ENCODE data around the gene TBC1D8.

- no peak for TF ChIP-seq EZH2 (IDR thresholded peaks at IDR 0.05; ENCODE audit: borderline replicate concordance, low read depth, low read length, poor library complexity, severe bottlenecking)
- peak; percentile 12; the same call in 1 of the 2 replicates for TF ChIP-seq CTCF (conservative IDR thresholded peaks at IDR 0.05; ENCODE audit: low read depth, low read length)
These were observed 46.1 kb upstream of the TBC1D8 start for GRCh38 chr2:101197215-101197745.

Data from A673 (cell line).